K562 (cell line): Measurements from ENCODE around the gene EIF4EBP2. TPM values are rescaled to one million over a fixed set of nuclear protein-coding genes. Genes with fewer than 3 reads are reported as not detected.

Source experiments
- ATAC-seq: fragments of 200-7000 bp; cut with Tn5 transposase; 3 replicates; pipeline ENCODE4 v1.9.1; 2020; ENCODE audit warnings: moderate library complexity
- BruUV-seq: library from RNA; stranded (reverse); fragments of 400-500 nt; replicated peaks from 2 replicates; lab custom pipeline; 2021; lab: Mats Ljungman, UMichigan
- CTCF ChIA-PET: fragments of 300-600 bp; formaldehyde crosslinking; extraction: SDS; loops from one replicate; lab custom pipeline; 2021; ENCODE audit warnings: low intra/inter-chr PET ratio; lab: Yijun Ruan, JAX
- POLR2A ChIA-PET: fragments of 300-600, 350-650 bp; sonication (Branson Sonifier 250); formaldehyde crosslinking; extraction: SDS; loops from one replicate; lab custom pipeline; 2021; ENCODE audit warnings: antibody characterized with exemption, inconsistent platforms; lab: Yijun Ruan, JAX
- DNase-seq, 4 experiments: peaks; one replicate each; pipeline versions ENCODE4 v3.0.0 to v3.0.0-alpha.2; 2011 to 2018; ENCODE audit warnings: low spot score in 3 of 4, mixed read lengths in 3 of 4; ENCODE audit errors: extremely low read depth in 1 of 4
- FAIRE-seq: peaks from 2 replicates; lab custom pipeline; 2011; peaks lifted over from hg19 to GRCh38; lab: Jason Lieb, UNC
- H2AFZ ChIP-seq: 2 replicates; pipeline ENCODE4 v1.6.0; 2011; ENCODE audit warnings: low read depth, low read length, control low read depth, inconsistent platforms
- H3K27ac ChIP-seq: fragments of 200-600 bp; 3 replicates; pipeline ENCODE4 v1.8.0; 2011; ENCODE audit warnings: low read depth, mild to moderate bottlenecking, control low read depth, inconsistent platforms, low read length, moderate library complexity, mixed read lengths; ENCODE audit errors: extremely low read depth
- H3K27me3 ChIP-seq, 2 experiments: fragments of 300-600 bp in 1 of 2; 2 replicates in 1 of 2; 3 replicates in 1 of 2; pipeline versions ENCODE4 v1.6.0 to v1.8.0; 2011; ENCODE audit warnings: inconsistent platforms in 2 of 2, low read length in 2 of 2, mild to moderate bottlenecking in 1 of 2, mixed read lengths in 1 of 2, moderate library complexity in 1 of 2; ENCODE audit not compliant: control insufficient read depth in 2 of 2, insufficient read depth in 2 of 2
- H3K36me3 ChIP-seq: fragments of 300-600 bp; 3 replicates; pipeline ENCODE4 v1.8.0; 2011; ENCODE audit warnings: mild to moderate bottlenecking, low read length, inconsistent platforms; ENCODE audit not compliant: control insufficient read depth, insufficient read depth
- H3K4me1 ChIP-seq, 2 experiments: fragments of 200-600 bp in 1 of 2; replicated peaks in 1 of 2; 2 replicates in 1 of 2; 3 replicates in 1 of 2; pipeline versions ENCODE4 v1.5.1 to v1.8.0; 2011; ENCODE audit warnings: inconsistent platforms in 2 of 2, low read length in 2 of 2, mild to moderate bottlenecking in 1 of 2, mixed read lengths in 1 of 2, moderate library complexity in 1 of 2; ENCODE audit not compliant: control insufficient read depth in 2 of 2, insufficient read depth in 2 of 2
- H3K4me2 ChIP-seq: 2 replicates; pipeline ENCODE4 v1.6.1; 2011; ENCODE audit warnings: low read length, control low read depth, inconsistent platforms, mixed read lengths; ENCODE audit not compliant: insufficient read depth
- H3K4me3 ChIP-seq: fragments of 200-600 bp; sonication (generic), shearing (Covaris generic); 2 replicates; pipeline ENCODE4 v1.5.1; 2016; ENCODE audit warnings: control low read depth, inconsistent platforms
- H3K79me2 ChIP-seq: fragments of 200-600 bp; 3 replicates; pipeline ENCODE4 v1.8.0; 2011; ENCODE audit warnings: low read length, inconsistent platforms; ENCODE audit not compliant: control insufficient read depth, insufficient read depth
- H3K9ac ChIP-seq, 2 experiments: 2 replicates each; pipeline versions ENCODE4 v1.6.0 to v1.6.1; 2011; ENCODE audit warnings: low read depth in 2 of 2, low read length in 2 of 2, control low read depth in 1 of 2, inconsistent platforms in 1 of 2, mild to moderate bottlenecking in 1 of 2, mixed read lengths in 1 of 2; ENCODE audit not compliant: insufficient read depth in 1 of 2
- H3K9me1 ChIP-seq: one replicate; pipeline ENCODE4 v1.6.0; 2011; ENCODE audit warnings: inconsistent platforms, mild to moderate bottlenecking, low read length, moderate library complexity; ENCODE audit not compliant: control insufficient read depth, insufficient read depth
- H3K9me3 ChIP-seq: replicated peaks from 2 replicates; pipeline ENCODE4 v1.5.1; 2011; ENCODE audit warnings: low read depth, low read length, inconsistent platforms; ENCODE audit not compliant: control insufficient read depth, insufficient read depth
- H4K20me1 ChIP-seq: replicated peaks from 2 replicates; pipeline ENCODE4 v1.6.1; 2011; ENCODE audit warnings: low read length, inconsistent platforms, mixed read lengths; ENCODE audit not compliant: control insufficient read depth, insufficient read depth
- C11orf30 ChIP-seq: fragments of 450-650 bp; IDR thresholded peaks from 2 replicates; pipeline ENCODE4 v1.6.1; 2016; ENCODE audit warnings: low read depth, mild to moderate bottlenecking
- CEBPB ChIP-seq: fragments of 450-650 bp; IDR thresholded peaks from 2 replicates; pipeline ENCODE4 v1.6.1; 2016; ENCODE audit warnings: missing genetic modification characterization, missing compliant biosample characterization
- HDAC3 ChIP-seq: fragments of 450-650 bp; IDR thresholded peaks from 2 replicates; pipeline ENCODE4 v1.6.1; 2018; ENCODE audit warnings: borderline replicate concordance, mild to moderate bottlenecking, moderate library complexity; ENCODE audit not compliant: partially characterized antibody
- HEY1 ChIP-seq: fragments of 250-450 bp; sonication (Bioruptor Pico); IDR thresholded peaks from 2 replicates; pipeline ENCODE4 v1.5.0; 2020; ENCODE audit warnings: mild to moderate bottlenecking, moderate library complexity, borderline replicate concordance
- MAFG ChIP-seq: fragments of 450-650 bp; conservative IDR thresholded peaks from 2 replicates; pipeline ENCODE4 v1.6.1; 2016; ENCODE audit warnings: missing genetic modification characterization, missing compliant biosample characterization
- ZC3H11A ChIP-seq: IDR thresholded peaks from 2 replicates; pipeline ENCODE4 v1.6.1; 2012; ENCODE audit warnings: low read depth, low read length, improper control_type of control experiment
- ZC3H4 ChIP-seq: sonication (generic); formaldehyde crosslinking; IDR thresholded peaks from 2 replicates; pipeline ENCODE4 v1.9.0; 2021; ENCODE audit warnings: missing genetic modification reagents, borderline replicate concordance
- WGBS: fragments of 100-300 bp; shearing (Covaris generic); methylation state at CpG from one replicate; pipeline ENCODE4 v1.1.6; 2016; ENCODE audit warnings: low coverage, mixed read lengths; ENCODE audit not compliant: insufficient coverage; ENCODE audit errors: missing lambda C conversion rate; 5-methylcytosine and 5-hydroxymethylcytosine counted together
- in situ Hi-C: fragments of 300-500 bp; cut with MboI; formaldehyde crosslinking; loops from 4 replicates; pipeline ENCODE4 v1.15.0; 2018; ENCODE audit warnings: inconsistent platforms, mixed read lengths
- intact Hi-C: fragments of 100-400 bp; cut with micrococcal nuclease; formaldehyde crosslinking; loops from 2 replicates; pipeline ENCODE4 v1.14.2; 2022
- polyA plus RNA-seq, 8 experiments: library from polyadenylated mRNA; depleted of rRNA in 4 of 8; stranded (reverse) in 5 of 8; unstranded in 3 of 8; fragments of >200 nt; fragmentation: Nextera tagmentation in 2 of 8; fragmentation: Illumina TruSeq in 1 of 8; extraction: Ambion mirVana in 2 of 8; extraction: Trizol in 1 of 8; gene quantifications; 2 replicates each; pipeline versions ENCODE4 v1.2.1 to v1.2.3, GENCODE V29; 2011 to 2014; ENCODE audit warnings: inconsistent platforms in 1 of 8, missing spikeins in 1 of 8
- total RNA-seq, 7 experiments: library from RNA; depleted of rRNA in 6 of 7; stranded (reverse); fragments of >200 nt in 6 of 7; fragmentation: Illumina TruSeq in 2 of 7; extraction: Trizol in 2 of 7; gene quantifications; 2 replicates each; pipeline versions ENCODE4 v1.2.1 to v1.2.3, GENCODE V29; 2011 to 2021; ENCODE audit warnings: low replicate concordance in 1 of 7
- TF ChIP-seq, protein P1 (sequence below): sonication (generic); formaldehyde crosslinking; IDR thresholded peaks from 2 replicates; pipeline ENCODE4 v1.8.1; 2023; ENCODE audit warnings: mild to moderate bottlenecking, missing genetic modification reagents
- TF ChIP-seq, protein P2 (sequence below): sonication (generic); formaldehyde crosslinking; IDR thresholded peaks from 2 replicates; pipeline ENCODE4 v1.4.0; 2020; ENCODE audit warnings: mild to moderate bottlenecking, missing genetic modification reagents

The EIF4EBP2 gene
- total and polyA plus RNA-seq, 9 of the 15 experiments (the other 6 are each of a cell fraction or from before 2014, with no cell fraction given): 16.1 to 67.5 (median 38.3) TPM

DNA sequence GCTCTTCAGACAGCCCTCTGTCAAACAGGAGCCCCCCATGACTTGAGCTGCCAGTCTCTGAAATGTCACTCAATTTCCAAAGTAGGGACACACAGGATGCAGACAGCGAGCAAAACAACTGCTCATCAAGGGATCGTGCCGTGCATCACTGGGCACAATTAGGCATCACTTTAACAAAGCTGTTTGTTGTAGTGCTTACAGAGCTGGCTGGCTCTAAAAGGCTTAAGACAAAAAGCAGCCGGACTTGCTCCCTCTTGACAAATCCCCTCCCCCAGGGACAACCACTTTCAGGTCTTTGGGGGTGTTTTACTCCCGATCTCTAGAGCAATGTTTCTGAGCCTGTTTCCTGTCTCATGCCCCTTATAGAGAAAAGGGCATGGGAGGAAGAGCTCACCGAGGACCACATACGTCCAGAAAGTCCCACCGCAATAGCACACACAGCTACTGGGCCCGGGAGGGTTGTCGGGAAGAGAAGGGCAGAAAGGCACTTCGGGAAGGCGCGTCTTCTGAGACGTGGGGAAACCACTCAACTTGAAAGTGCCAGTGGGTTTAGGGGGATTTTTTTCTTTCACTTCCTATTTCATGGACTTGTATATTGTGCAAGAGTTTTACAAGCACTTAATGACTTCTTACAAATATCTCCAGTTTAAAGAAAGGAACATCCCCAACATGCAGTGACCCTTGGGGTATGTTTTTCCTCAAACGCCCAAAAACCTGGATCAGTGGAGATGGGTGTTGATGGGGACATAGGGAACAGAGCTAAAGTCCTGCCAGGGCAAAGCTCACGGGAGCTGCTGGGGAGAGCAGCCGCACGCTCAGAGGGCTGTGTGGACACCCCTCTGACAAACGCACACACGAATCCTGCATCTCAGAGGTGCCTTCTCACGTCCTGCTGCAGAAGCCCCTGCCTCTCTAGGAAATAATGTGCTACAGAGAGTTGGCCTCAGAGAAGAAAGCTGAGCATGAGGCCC is 48.6 kb upstream of the EIF4EBP2 start:
- Histone ChIP-seq H3K79me2 (no peaks in the 10 kb centered on the region), H3K36me3 (no peaks in the 10 kb centered on the region), H3K9me1 (no peaks in the 10 kb centered on the region), H3K9ac (no peak overlapping the region), H3K4me3 (no peak overlapping the region)
- BruUV-seq: no TSS peak
- no peak for TF ChIP-seq ZC3H11A
- peak; percentile 76 for TF ChIP-seq CEBPB (tag)
- TF ChIP-seq, all 486 proteins: peak for 1
- Histone ChIP-seq H3K4me1 (no peaks in the 10 kb centered on the region; a peak in 1 of 5 replicates), H3K9me3 (no peaks in the 10 kb centered on the region), H3K27ac (no peak overlapping the region), H2AFZ (no peak overlapping the region), H3K4me2 (no peak overlapping the region), H3K27me3 (peaks cover 0 to 20% of the 10 kb centered on the region in 2 experiments; a peak in 4 of 5 replicates), H4K20me1 (peaks cover 13% of the 10 kb centered on the region; the same call in 1 of the 2 replicates)
- ChIA-PET CTCF (no interaction called here), POLR2A (interaction anchor here (0.7 to 1.8 kb wide), 6 partner anchors 9 to 124 kb away, joined by 3 to 5 read pairs (median 3); no protein-coding TSS in a partner anchor)
- whole genome bisulfite sequencing: 35% methylated on average over 21 of the region's 21 CpGs
- no peak for ATAC-seq
- in situ Hi-C loops: no loop called here
- intact Hi-C loops: no loop called here
- DNase-seq: no peak
- FAIRE-seq: no peak

DNA sequence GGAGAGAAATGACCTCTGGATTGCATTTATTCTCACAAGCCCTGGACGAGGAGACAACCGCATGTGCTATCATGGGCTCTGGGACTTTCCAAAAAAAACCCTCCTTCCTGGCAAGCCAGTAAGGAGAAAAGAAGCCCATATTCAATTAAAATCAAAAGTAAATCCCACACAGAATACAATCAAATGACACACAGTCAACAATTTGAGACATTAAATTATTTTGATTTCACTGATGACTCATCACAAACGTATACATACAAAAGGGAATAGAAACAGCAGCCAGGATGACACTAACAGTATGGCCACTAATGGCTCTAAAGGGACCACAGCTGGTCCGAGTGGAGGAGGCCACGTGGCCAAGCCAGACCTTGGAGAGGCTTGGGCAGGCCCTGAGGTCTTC is 46.4 kb upstream of the EIF4EBP2 start:
- POLR2A ChIA-PET: no interaction called here
- H3K4me2 ChIP-seq: no peak overlapping the region
- H3K4me3 ChIP-seq: no peak overlapping the region
- peaks cover 13% of the 10 kb centered on the region; the same call in 1 of the 2 replicates for H4K20me1 ChIP-seq
- no peaks in the 10 kb centered on the region; a peak in 1 of 5 replicates for H3K4me1 ChIP-seq
- H3K9me1 ChIP-seq: no peaks in the 10 kb centered on the region
- H3K9ac ChIP-seq: no peak overlapping the region
- in situ Hi-C loops: no loop called here
- DNase-seq (no peak), ATAC-seq (0 out of 3 replicates have a peak, but pooled peaks have one; percentile 35), FAIRE-seq (no peak)
- intact Hi-C loops: no loop called here
- H3K27ac ChIP-seq: no peak overlapping the region
- no peaks in the 10 kb centered on the region for H3K79me2 ChIP-seq
- BruUV-seq: no TSS peak
- H3K9me3 ChIP-seq: peaks cover 2% of the 10 kb centered on the region; the same call in 1 of the 2 replicates
- CTCF ChIA-PET: no interaction called here
- no peaks in the 10 kb centered on the region for H3K36me3 ChIP-seq
- H2AFZ ChIP-seq: no peak overlapping the region
- 15% methylated on average over 5 of the region's 5 CpGs for WGBS
- H3K27me3 ChIP-seq: peaks cover 0 to 14% of the 10 kb centered on the region in 2 experiments; a peak in 3 of 5 replicates
- TF ChIP-seq, protein P1, sequence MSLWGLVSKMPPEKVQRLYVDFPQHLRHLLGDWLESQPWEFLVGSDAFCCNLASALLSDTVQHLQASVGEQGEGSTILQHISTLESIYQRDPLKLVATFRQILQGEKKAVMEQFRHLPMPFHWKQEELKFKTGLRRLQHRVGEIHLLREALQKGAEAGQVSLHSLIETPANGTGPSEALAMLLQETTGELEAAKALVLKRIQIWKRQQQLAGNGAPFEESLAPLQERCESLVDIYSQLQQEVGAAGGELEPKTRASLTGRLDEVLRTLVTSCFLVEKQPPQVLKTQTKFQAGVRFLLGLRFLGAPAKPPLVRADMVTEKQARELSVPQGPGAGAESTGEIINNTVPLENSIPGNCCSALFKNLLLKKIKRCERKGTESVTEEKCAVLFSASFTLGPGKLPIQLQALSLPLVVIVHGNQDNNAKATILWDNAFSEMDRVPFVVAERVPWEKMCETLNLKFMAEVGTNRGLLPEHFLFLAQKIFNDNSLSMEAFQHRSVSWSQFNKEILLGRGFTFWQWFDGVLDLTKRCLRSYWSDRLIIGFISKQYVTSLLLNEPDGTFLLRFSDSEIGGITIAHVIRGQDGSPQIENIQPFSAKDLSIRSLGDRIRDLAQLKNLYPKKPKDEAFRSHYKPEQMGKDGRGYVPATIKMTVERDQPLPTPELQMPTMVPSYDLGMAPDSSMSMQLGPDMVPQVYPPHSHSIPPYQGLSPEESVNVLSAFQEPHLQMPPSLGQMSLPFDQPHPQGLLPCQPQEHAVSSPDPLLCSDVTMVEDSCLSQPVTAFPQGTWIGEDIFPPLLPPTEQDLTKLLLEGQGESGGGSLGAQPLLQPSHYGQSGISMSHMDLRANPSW: no peak
- TF ChIP-seq, protein P2, sequence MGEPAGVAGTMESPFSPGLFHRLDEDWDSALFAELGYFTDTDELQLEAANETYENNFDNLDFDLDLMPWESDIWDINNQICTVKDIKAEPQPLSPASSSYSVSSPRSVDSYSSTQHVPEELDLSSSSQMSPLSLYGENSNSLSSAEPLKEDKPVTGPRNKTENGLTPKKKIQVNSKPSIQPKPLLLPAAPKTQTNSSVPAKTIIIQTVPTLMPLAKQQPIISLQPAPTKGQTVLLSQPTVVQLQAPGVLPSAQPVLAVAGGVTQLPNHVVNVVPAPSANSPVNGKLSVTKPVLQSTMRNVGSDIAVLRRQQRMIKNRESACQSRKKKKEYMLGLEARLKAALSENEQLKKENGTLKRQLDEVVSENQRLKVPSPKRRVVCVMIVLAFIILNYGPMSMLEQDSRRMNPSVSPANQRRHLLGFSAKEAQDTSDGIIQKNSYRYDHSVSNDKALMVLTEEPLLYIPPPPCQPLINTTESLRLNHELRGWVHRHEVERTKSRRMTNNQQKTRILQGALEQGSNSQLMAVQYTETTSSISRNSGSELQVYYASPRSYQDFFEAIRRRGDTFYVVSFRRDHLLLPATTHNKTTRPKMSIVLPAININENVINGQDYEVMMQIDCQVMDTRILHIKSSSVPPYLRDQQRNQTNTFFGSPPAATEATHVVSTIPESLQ (CRISPR knock-in tag): no peak
- TF ChIP-seq HDAC3: no peak
- no peak for TF ChIP-seq HEY1
- TF ChIP-seq MAFG (tag): peak; percentile 78
- no peak for TF ChIP-seq ZC3H4 (CRISPR knock-in tag)
- peak; percentile 73 for TF ChIP-seq C11orf30
